K562 (cell line): ENCODE results near the gene HSPA5. TPM values are rescaled to one million over a fixed set of nuclear protein-coding genes. Genes with fewer than 3 reads are reported as not detected.

Source experiments
- BHLHE40 ChIP-seq: IDR thresholded peaks from 2 replicates; pipeline ENCODE4 v1.6.1; 2011; ENCODE audit warnings: low read length, improper control_type of control experiment
- CEBPB ChIP-seq: fragments of 450-650 bp; IDR thresholded peaks from 2 replicates; pipeline ENCODE4 v1.6.1; 2016; ENCODE audit warnings: missing genetic modification characterization, missing compliant biosample characterization
- CREM ChIP-seq: IDR thresholded peaks from 2 replicates; pipeline ENCODE4 v1.6.1; 2014; ENCODE audit warnings: antibody characterized with exemption, low read depth
- DIDO1 ChIP-seq: fragments of 450-650 bp; IDR thresholded peaks from 2 replicates; pipeline ENCODE4 v1.6.1; 2016; ENCODE audit warnings: low read depth, missing biosample characterization, missing genetic modification characterization
- EWSR1 ChIP-seq: fragments of 450-650 bp; IDR thresholded peaks from 2 replicates; pipeline ENCODE4 v1.6.1; 2018; ENCODE audit warnings: borderline replicate concordance, mild to moderate bottlenecking, low read depth, moderate library complexity; ENCODE audit not compliant: partially characterized antibody
- FOXA1 ChIP-seq: fragments of 450-650 bp; IDR thresholded peaks from 2 replicates; pipeline ENCODE4 v1.6.1; 2016; ENCODE audit warnings: mild to moderate bottlenecking, borderline replicate concordance
- KDM4B ChIP-seq, 2 experiments: fragments of 450-650 bp in 1 of 2; sonication (generic) in 1 of 2; IDR thresholded peaks; 2 replicates each; pipeline ENCODE4 v1.6.1; 2016 to 2017; ENCODE audit warnings: borderline replicate concordance in 2 of 2, antibody characterized with exemption in 1 of 2, low read depth in 1 of 2, mild to moderate bottlenecking in 1 of 2
- KLF10 ChIP-seq: fragments of 250-450 bp; sonication (Bioruptor Pico); IDR thresholded peaks from 2 replicates; pipeline ENCODE4 v1.6.1; 2021; ENCODE audit warnings: matching md5 sums
- MAFK ChIP-seq: IDR thresholded peaks from 2 replicates; pipeline ENCODE4 v1.6.1; 2011; ENCODE audit warnings: low read length, improper control_type of control experiment
- MCM2 ChIP-seq: fragments of 450-650 bp; IDR thresholded peaks from 2 replicates; pipeline ENCODE4 v1.6.1; 2017; ENCODE audit warnings: low read depth, mild to moderate bottlenecking
- PURB ChIP-seq: sonication (generic); formaldehyde crosslinking; IDR thresholded peaks from 2 replicates; pipeline ENCODE4 v1.9.0; 2021; ENCODE audit warnings: low read depth, mild to moderate bottlenecking, missing genetic modification reagents
- RBM25 ChIP-seq: fragments of 200-400 bp; formaldehyde crosslinking; IDR thresholded peaks from 2 replicates; pipeline ENCODE4 v1.6.1; 2018; ENCODE audit warnings: low read length, low read depth, moderate library complexity; ENCODE audit not compliant: severe bottlenecking
- RFX5 ChIP-seq: IDR thresholded peaks from 2 replicates; pipeline ENCODE4 v1.6.1; 2011; ENCODE audit warnings: low read depth, mild to moderate bottlenecking, improper control_type of control experiment, low read length
- ZBTB7A ChIP-seq: IDR thresholded peaks from 2 replicates; pipeline ENCODE4 v1.6.1; 2011; ENCODE audit warnings: low read depth, mild to moderate bottlenecking, low read length, moderate library complexity, borderline replicate concordance; ENCODE audit not compliant: control insufficient read depth
- ZC3H4 ChIP-seq: sonication (generic); formaldehyde crosslinking; IDR thresholded peaks from 2 replicates; pipeline ENCODE4 v1.9.0; 2021; ENCODE audit warnings: missing genetic modification reagents, borderline replicate concordance
- ZNF449 ChIP-seq: fragments of 250-450 bp; sonication (Bioruptor Pico); IDR thresholded peaks from 2 replicates; pipeline ENCODE4 v1.8.0; 2022; ENCODE audit warnings: moderate library complexity, mild to moderate bottlenecking, inconsistent platforms
- ZNF655 ChIP-seq: fragments of 250-450 bp; sonication (Bioruptor Pico); IDR thresholded peaks from 2 replicates; pipeline ENCODE4 v1.5.0; 2021
- polyA plus RNA-seq, 8 experiments: library from polyadenylated mRNA; depleted of rRNA in 4 of 8; stranded (reverse) in 5 of 8; unstranded in 3 of 8; fragments of >200 nt; fragmentation: Nextera tagmentation in 2 of 8; fragmentation: Illumina TruSeq in 1 of 8; extraction: Ambion mirVana in 2 of 8; extraction: Trizol in 1 of 8; gene quantifications; 2 replicates each; pipeline versions ENCODE4 v1.2.1 to v1.2.3, GENCODE V29; 2011 to 2014; ENCODE audit warnings: inconsistent platforms in 1 of 8, missing spikeins in 1 of 8
- total RNA-seq, 7 experiments: library from RNA; depleted of rRNA in 6 of 7; stranded (reverse); fragments of >200 nt in 6 of 7; fragmentation: Illumina TruSeq in 2 of 7; extraction: Trizol in 2 of 7; gene quantifications; 2 replicates each; pipeline versions ENCODE4 v1.2.1 to v1.2.3, GENCODE V29; 2011 to 2021; ENCODE audit warnings: low replicate concordance in 1 of 7
- TF ChIP-seq, protein P1 (sequence below): fragments of 250-450 bp; sonication (Bioruptor Pico); IDR thresholded peaks from 2 replicates; pipeline ENCODE4 v1.8.0; 2022; ENCODE audit warnings: inconsistent platforms
- TF ChIP-seq, protein P2 (sequence below), 3 experiments: fragments of 200-800 bp in 1 of 3; sonication (Bioruptor generic) in 1 of 3; sonication (generic) in 1 of 3; formaldehyde crosslinking in 1 of 3; IDR thresholded peaks; 2 replicates each; pipeline versions ENCODE4 v1.6.1 to v1.8.0; 2016 to 2022; ENCODE audit warnings: mild to moderate bottlenecking in 2 of 3, missing compliant biosample characterization in 2 of 3, missing genetic modification characterization in 2 of 3, missing genetic modification reagents in 1 of 3
- TF ChIP-seq, protein P3 (sequence below): fragments of 250-450 bp; sonication (Bioruptor Pico); IDR thresholded peaks from 2 replicates; pipeline ENCODE4 v1.4.0; 2020; ENCODE audit warnings: mild to moderate bottlenecking

The HSPA5 gene
- total and polyA plus RNA-seq, 9 of the 15 experiments (the other 6 are each of a cell fraction or from before 2014, with no cell fraction given) = 48.0 to 265 (median 113) TPM

- TF ChIP-seq KDM4B (IDR thresholded peaks at IDR 0.05; ENCODE audit: borderline replicate concordance in 2 of 2, low read depth in 1 of 2) (no peak), PURB (CRISPR knock-in tag) (no peak), RBM25 (no peak), RFX5 (no peak), BHLHE40 (no peak), CREM (no peak), FOXA1 (no peak), DIDO1 (tag) (no peak), ZNF449 (no peak), MAFK (no peak), ZBTB7A (no peak; the same call in 1 of the 2 replicates), KLF10 (CRISPR knock-in tag) (no peak), MCM2 (no peak), EWSR1 (no peak), CEBPB (no peak), ZC3H4 (CRISPR knock-in tag) (peak; percentile 83; the same call in 1 of the 2 replicates), ZNF655 (CRISPR knock-in tag) (no peak)
- TF ChIP-seq, protein P1, sequence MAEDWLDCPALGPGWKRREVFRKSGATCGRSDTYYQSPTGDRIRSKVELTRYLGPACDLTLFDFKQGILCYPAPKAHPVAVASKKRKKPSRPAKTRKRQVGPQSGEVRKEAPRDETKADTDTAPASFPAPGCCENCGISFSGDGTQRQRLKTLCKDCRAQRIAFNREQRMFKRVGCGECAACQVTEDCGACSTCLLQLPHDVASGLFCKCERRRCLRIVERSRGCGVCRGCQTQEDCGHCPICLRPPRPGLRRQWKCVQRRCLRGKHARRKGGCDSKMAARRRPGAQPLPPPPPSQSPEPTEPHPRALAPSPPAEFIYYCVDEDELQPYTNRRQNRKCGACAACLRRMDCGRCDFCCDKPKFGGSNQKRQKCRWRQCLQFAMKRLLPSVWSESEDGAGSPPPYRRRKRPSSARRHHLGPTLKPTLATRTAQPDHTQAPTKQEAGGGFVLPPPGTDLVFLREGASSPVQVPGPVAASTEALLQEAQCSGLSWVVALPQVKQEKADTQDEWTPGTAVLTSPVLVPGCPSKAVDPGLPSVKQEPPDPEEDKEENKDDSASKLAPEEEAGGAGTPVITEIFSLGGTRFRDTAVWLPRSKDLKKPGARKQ (CRISPR knock-in tag) = no peak
- TF ChIP-seq, protein P2, sequence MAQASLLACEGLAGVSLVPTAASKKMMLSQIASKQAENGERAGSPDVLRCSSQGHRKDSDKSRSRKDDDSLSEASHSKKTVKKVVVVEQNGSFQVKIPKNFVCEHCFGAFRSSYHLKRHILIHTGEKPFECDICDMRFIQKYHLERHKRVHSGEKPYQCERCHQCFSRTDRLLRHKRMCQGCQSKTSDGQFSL (CRISPR knock-in tag; IDR thresholded peaks at IDR 0.05) = no peak
- TF ChIP-seq, protein P2 (tag; IDR thresholded peaks at IDR 0.05) = no peak
- TF ChIP-seq, protein P3, sequence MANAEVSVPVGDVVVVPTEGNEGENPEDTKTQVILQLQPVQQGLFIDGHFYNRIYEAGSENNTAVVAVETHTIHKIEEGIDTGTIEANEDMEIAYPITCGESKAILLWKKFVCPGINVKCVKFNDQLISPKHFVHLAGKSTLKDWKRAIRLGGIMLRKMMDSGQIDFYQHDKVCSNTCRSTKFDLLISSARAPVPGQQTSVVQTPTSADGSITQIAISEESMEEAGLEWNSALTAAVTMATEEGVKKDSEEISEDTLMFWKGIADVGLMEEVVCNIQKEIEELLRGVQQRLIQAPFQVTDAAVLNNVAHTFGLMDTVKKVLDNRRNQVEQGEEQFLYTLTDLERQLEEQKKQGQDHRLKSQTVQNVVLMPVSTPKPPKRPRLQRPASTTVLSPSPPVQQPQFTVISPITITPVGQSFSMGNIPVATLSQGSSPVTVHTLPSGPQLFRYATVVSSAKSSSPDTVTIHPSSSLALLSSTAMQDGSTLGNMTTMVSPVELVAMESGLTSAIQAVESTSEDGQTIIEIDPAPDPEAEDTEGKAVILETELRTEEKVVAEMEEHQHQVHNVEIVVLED (CRISPR knock-in tag) = no peak
Measured at GRCh38 chr9:125241863-125242739, 958 bp upstream of the HSPA5 start (continued).
